ENCODE measurements around the gene PLCH2. TPM values are rescaled to one million over a fixed set of nuclear protein-coding genes. Genes with fewer than 3 reads are reported as not detected.

PLCH2 gene
- total RNA-seq, 2 donors from 2014 or later = 5.7 to 27.4 TPM

GRCh38 chr1:2535981-2536380, 59.9 kb downstream of the PLCH2 start:
- no peak for ATAC-seq
- DNase-seq = no peak
- Histone ChIP-seq H3K27ac (no peak overlapping the region), H3K27me3 (peaks cover 0 to 2% of the 10 kb centered on the region in 2 donors), H3K9me3 (no peaks in the 10 kb centered on the region), H3K36me3 (replicated peaks in 1 of 2; ENCODE audit: insufficient read depth in 1 of 2, low read depth in 2 of 2) (no peaks in the 10 kb centered on the region), H3K4me3 (no peak overlapping the region), H3K4me1 (peaks cover 7% of the 10 kb centered on the region)
- TF ChIP-seq POLR2A (IDR thresholded peaks at IDR 0.05) = no peak
- no peak for TF ChIP-seq CTCF (IDR thresholded peaks at IDR 0.05)
- intact Hi-C loops (cut with DNase I) = loop anchor here (5.0 to 10.0 kb wide), 2 partner anchors 49 to 119 kb away; partner anchors contain the start of gene PRXL2B
- 81 to 85% methylated on average over 6 to 9 of the region's 9 CpGs for WGBS, 2 donors

GRCh38 chr1:2537784-2538115, 61.7 kb downstream of the PLCH2 start:
- TF ChIP-seq CTCF (IDR thresholded peaks at IDR 0.05) (no peak), POLR2A (IDR thresholded peaks at IDR 0.05) (no peak)

GRCh38 chr1:2538376-2538775, 62.3 kb downstream of the PLCH2 start:
- 78 to 86% methylated on average over 3 to 4 of the region's 4 CpGs for WGBS, 2 donors
- Histone ChIP-seq H3K27ac (no peak overlapping the region), H3K4me1 (no peaks in the 10 kb centered on the region), H3K4me3 (no peak overlapping the region), H3K9me3 (no peaks in the 10 kb centered on the region), H3K36me3 (replicated peaks in 1 of 2; ENCODE audit: insufficient read depth in 1 of 2, low read depth in 2 of 2) (no peaks in the 10 kb centered on the region), H3K27me3 (peaks cover 0 to 4% of the 10 kb centered on the region in 2 donors)
- ATAC-seq (no peak), DNase-seq (no peak)
- intact Hi-C loops (cut with DNase I) = loop anchor here (5.0 to 10.0 kb wide), 2 partner anchors 46 to 121 kb away; partner anchors contain the start of gene PRXL2B
- no peak for TF ChIP-seq CTCF (IDR thresholded peaks at IDR 0.05)

More at GRCh38 chr1:2537784-2538115, 61.7 kb downstream of the PLCH2 start:
- H3K4me1 ChIP-seq = no peaks in the 10 kb centered on the region
- H3K27ac ChIP-seq = no peak overlapping the region
- no peaks in the 10 kb centered on the region for H3K9me3 ChIP-seq
- ATAC-seq (no peak), DNase-seq (no peak)
- WGBS, 2 donors = 79% methylated on average over 9 of the region's 9 CpGs; no CpG with 5 or more reads in 1 of the 2 donors
- H3K36me3 ChIP-seq (replicated peaks in 1 of 2; ENCODE audit: insufficient read depth in 1 of 2, low read depth in 2 of 2) = no peaks in the 10 kb centered on the region
- no peak overlapping the region for H3K4me3 ChIP-seq
- H3K27me3 ChIP-seq = peaks cover 0 to 4% of the 10 kb centered on the region in 2 donors
- intact Hi-C loops (cut with DNase I) = loop anchor here (5.0 to 10.0 kb wide), 2 partner anchors 47 to 120 kb away; partner anchors contain the start of gene PRXL2B

GRCh38 chr1:2538872-2539271, 62.8 kb downstream of the PLCH2 start:
- Histone ChIP-seq H3K36me3 (replicated peaks in 1 of 2; ENCODE audit: insufficient read depth in 1 of 2, low read depth in 2 of 2) (no peaks in the 10 kb centered on the region), H3K27ac (no peak overlapping the region), H3K9me3 (no peaks in the 10 kb centered on the region), H3K27me3 (peaks cover 0 to 4% of the 10 kb centered on the region in 2 donors), H3K4me3 (no peak overlapping the region), H3K4me1 (no peaks in the 10 kb centered on the region)
- ATAC-seq = no peak
- WGBS, 2 donors = 76 to 89% methylated on average over 2 to 8 of the region's 8 CpGs
- DNase-seq = no peak
- no peak for TF ChIP-seq CTCF (IDR thresholded peaks at IDR 0.05)
- no peak for TF ChIP-seq POLR2A (IDR thresholded peaks at IDR 0.05)
- intact Hi-C loops (cut with DNase I) = loop anchor here (5.0 to 10.0 kb wide), 2 partner anchors 46 to 122 kb away; partner anchors contain the start of gene PRXL2B

GRCh38 chr1:2539312-2539907, 63.3 kb downstream of the PLCH2 start:
- Histone ChIP-seq H3K9me3 (no peaks in the 10 kb centered on the region), H3K4me3 (no peak overlapping the region), H3K4me1 (no peaks in the 10 kb centered on the region), H3K27ac (no peak overlapping the region), H3K36me3 (replicated peaks in 1 of 2; ENCODE audit: insufficient read depth in 1 of 2, low read depth in 2 of 2) (no peaks in the 10 kb centered on the region), H3K27me3 (peaks cover 0 to 4% of the 10 kb centered on the region in 2 donors)
- WGBS, 2 donors = 53 to 82% methylated on average over 3 to 12 of the region's 12 CpGs
- ATAC-seq = no peak
- intact Hi-C loops (cut with DNase I) = loop anchor here (5.0 to 10.0 kb wide), 2 partner anchors 45 to 122 kb away; partner anchors contain the start of gene PRXL2B
- peak in 4 of 7 experiments; percentile 5 to 18 (median 8) for TF ChIP-seq CTCF (IDR thresholded peaks at IDR 0.05)
- TF ChIP-seq POLR2A (IDR thresholded peaks at IDR 0.05) = no peak
- no peak for DNase-seq

Data from body of pancreas (tissue), 4 donors.